ENCODE data around the gene FBXO34.

Gene FBXO34

DNA sequence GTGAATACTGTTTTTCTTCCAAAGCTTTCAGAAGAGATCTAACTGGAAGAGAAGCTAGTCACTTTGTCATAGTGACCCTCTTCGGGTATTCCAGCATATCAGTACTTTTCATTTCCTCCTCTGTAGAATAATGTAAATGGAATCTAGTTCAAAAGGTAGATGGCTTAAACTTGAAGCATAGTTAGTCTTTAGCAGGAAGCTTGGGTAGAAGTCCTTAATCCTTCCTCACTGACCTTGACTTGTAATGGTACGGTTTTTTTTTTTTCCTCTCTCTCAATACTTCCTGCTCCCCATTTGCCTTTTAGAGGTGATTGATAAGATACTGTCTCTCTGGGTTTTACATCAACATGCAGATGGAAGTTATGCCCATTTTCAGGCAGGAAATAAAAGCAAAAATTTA lies 1.7 kb downstream of the FBXO34 start:
- no peak for DNase-seq

DNA sequence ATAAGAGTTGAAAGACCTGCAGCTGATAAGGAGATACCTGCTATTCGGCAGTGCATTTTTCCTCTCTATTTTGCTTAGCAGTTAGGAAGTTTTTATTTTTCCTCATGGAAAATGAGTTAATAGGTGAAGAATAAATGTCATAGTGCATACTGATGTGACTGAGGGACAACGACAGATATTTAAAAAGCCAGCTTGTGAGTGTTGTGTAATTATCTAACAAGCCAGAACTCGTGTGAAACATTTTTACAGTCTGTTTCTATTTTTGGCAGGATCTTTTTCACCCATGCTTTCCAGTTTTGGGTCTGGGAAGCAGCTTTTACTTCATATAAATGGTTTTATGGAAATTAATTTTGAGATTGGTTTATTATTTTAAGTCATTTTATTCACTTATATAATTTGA lies 2.9 kb downstream of the FBXO34 start:
- no peak for DNase-seq

DNA sequence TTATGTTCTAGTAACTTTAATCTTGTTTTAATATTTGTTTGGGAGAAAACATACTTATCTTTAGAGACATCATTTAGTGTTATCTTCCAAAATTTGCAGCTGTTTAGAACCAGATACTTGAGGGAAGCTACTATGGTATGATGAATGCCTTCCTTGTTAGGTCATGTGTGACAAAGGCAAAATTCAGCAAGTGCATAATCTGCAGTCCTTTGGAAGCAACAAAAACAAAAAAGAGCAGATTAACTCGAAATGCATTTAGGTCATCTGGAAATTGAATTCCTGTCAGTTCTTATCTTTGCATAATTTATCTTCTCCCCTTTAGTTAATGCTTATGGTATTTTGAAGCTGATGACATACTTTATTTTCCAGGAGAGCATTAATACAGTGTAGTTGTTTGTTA lies 3.5 kb downstream of the FBXO34 start:
- no peak for DNase-seq

- DNase-seq: no peak
Measured at GRCh38 chr14:55276736-55277135, 5.5 kb downstream of the FBXO34 start.

GRCh38 chr14:55277972-55278740 lies 6.9 kb downstream of the FBXO34 start:
- no peak for DNase-seq

DNA sequence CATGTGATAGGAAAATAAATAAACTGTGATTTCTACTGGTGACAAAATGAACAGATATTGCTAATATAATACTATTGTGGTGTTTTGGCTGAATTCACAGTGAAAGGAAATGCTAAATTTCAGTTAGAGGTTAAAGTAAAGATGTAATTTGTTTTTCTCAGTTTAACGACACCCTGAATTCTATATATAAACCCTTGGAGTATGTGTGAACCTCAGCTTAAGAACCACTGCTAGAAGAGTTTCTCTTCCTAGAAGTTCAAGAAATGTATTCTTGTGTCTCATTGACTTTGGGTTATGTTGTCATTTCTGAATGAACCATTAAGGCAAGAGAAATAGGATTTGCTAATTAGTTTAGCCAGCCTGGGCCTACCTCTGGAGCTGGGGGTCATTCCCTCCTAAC lies 8.2 kb downstream of the FBXO34 start:
- no peak for DNase-seq

DNA sequence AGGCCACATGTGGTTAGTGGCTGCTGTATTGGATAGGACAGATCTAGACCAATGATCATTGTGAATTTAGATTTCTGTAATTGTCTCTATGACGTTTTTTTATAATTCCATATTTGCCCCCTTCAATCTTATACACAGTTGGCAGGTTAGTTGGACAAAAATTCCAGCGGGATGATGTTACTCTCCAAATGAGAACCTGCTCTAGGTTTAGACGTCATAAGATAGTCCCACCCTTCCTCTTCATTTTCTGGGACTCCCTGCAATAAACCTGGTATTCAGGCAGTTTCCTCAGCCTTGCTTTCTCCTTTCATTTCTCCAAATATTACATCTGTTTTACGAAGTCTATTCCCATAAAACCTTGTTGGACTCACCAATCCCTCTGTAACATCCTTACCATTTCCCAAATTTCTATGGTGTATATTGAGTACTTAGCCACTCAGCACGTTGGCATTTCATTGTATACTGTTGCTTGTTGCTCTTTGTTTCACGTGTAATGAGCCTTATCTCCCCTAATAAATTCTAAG lies 10.2 kb downstream of the FBXO34 start:
- DNase-seq: no peak

- no peak for DNase-seq
Measured at GRCh38 chr14:55285048-55285652, 13.9 kb downstream of the FBXO34 start.

GRCh38 chr14:55288439-55288838 lies 17.2 kb downstream of the FBXO34 start:
- no peak for DNase-seq

GRCh38 chr14:55291480-55292081 lies 20.4 kb downstream of the FBXO34 start:
- DNase-seq: no peak

GRCh38 chr14:55294603-55295002 lies 23.4 kb downstream of the FBXO34 start:
- DNase-seq: no peak

DNA sequence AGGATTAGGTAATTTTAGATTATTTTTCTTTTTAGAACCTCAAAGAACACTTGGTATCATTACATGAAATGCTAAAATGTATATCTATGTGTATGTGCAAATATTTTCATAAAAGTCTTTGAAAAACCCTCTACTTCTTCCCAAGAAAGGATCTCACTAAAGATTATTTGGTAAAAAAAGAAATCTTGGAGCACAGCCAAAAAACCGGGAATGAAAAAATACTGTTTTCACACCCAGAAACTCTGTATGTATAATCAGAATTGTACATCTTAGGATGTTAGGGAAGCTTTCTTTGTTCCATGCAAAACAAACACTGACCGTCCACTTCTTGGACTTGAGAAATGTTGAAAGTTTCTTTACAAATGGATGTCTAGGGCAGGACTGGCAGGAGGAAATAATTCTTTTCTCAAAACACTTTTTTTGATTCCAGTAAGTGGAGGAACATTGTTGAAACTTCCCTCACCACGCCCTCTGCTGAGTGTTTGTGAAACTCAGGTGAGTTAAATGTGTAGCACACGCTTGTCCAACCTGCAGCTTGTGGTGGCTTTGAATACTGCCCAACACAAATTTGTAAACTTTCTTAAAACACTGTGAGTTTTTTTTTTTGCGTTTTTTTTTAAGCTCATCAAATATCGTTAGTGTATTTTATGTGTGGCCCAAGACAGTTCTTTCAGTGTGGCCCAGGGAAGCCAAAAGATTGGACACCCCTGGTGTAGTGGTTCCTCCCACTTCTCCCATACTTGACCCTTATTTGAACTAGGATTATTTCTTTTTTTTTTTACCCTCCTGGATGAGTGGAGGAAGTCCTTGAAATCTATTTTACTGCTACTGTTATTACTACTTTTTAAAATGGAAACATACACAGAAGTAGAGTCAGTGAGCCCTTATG lies 26.6 kb downstream of the FBXO34 start:
- peak; percentile 26 for DNase-seq

- no peak for DNase-seq
Measured at GRCh38 chr14:55298500-55298822, 27.2 kb downstream of the FBXO34 start.

DNA sequence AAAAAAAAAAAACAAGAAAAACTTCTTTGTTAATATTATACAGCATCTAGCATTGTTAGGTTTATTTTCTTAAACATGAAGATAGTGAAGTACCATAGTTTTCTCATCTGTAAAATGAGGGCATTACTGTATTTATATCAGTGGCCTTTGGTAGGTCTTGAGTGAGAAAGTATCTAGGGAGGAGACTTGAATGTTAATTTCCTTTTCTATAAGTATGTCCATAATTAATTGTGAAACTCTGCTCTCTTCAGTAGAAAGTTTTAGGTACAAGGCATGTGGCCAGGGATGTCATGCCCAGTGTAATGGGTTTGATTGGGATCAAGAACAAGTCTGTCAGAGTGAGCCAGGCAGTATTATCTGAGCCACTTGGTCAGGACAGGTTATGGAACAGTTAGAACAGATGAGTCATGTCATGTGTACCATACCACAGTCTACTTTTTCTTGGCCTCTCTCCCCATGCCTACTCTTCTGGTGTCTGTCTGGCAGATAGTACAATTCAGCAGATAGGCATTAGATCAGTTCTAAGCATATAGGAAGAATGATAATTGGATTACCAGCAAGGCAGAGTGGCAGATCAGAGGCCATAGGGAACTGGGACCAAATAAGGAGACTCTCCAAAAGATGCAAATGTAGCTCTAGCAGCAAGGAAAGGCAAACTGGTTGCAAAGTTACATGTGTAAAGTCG lies 30.4 kb downstream of the FBXO34 start:
- DNase-seq: no peak

DNA sequence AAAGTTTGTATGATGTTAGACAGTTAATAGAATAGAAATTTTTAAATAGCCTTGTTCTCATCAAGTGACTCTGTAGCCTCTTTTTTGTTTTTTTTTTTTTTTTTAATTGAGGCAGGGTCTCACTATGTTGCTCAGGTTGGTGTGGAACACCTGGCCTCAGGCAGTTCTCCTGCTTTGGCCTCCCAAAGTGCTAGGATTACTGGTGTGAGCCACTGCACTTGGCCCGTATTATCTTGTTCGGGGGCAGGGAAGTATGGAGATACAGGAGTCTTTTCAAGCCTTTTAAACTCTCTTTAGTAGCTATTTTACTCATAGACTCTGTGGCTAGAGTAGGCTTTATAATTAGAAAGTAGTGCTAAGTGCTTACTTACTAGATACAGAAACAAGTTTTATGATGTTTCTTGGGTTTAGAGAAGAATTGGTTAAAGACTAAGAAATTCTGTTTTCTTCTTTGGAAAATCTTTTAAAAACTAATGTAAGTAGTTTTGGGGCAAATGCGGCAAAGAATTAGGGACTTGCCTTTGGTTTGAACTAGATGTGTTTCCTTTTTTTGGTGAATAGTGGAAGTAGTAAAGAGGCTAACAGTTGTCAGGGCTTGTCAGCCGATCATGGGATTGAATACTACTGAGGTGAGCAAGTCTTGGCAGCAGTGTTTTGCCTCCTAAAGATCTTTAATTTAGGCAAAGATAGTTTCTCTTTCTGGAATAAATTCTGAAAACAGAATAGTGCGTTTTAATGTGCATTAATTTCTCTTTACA lies 31.3 kb downstream of the FBXO34 start:
- DNase-seq: no peak

DNA sequence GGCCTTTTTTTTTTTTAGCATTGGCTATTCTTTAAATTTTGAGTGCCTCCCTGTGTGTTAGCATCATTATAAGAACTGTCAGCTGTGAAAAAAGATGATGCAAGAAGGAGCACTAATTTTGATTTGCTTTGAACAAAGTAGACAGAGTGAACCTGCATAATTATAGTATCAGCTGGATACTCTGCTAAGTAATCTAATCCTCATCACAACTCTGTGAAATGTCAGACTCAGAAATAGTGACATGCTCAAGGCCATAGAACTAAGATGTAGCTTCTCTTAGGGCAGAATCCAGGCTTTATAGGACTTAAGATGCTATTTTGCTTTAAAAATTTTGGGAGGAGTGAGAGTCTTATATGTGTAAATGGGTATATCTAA lies 31.9 kb downstream of the FBXO34 start:
- DNase-seq: no peak

DNA sequence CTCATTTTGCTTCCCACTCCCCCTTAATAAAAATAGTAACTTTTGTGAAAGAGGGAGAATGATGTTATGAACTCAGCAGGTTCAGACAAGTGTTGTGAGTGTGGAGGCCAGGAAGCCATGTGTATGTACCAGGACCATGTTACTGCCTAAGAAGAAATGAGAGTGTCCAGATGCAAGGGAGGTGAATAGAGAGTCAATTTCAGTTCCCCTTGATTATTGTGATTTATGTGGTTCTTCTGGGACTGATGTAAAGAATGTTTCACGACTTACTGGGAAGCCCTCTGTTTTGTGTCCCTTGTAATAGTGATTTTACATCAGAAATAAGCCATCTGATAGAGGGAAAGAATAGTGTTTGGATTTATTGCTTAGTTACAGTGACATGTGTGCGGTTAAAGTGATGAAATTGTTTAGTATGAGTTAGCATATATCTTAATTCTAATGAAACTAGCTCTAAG lies 32.5 kb downstream of the FBXO34 start:
- DNase-seq: no peak

GRCh38 chr14:55306938-55307589 lies 35.8 kb downstream of the FBXO34 start:
- DNase-seq: no peak

DNA sequence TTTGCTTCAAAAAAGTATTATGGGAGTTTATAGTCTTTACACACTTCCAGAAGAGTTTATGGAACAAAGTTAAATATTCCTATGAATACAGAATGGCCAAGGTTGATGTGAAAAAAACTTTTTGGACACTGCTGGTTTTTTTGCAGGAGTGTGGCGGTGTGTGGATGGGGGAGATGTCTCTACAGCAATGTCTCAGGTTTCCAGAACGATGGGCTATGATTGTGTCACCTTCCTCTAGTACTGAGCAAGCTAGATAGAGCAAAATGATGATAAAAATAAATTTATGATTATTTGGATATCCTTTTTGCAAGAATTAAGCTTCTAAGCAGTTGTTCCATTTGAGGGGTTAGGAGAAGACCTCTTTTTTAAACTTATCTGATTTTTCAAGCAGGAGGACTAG lies 37.9 kb downstream of the FBXO34 start:
- no peak for DNase-seq

DNA sequence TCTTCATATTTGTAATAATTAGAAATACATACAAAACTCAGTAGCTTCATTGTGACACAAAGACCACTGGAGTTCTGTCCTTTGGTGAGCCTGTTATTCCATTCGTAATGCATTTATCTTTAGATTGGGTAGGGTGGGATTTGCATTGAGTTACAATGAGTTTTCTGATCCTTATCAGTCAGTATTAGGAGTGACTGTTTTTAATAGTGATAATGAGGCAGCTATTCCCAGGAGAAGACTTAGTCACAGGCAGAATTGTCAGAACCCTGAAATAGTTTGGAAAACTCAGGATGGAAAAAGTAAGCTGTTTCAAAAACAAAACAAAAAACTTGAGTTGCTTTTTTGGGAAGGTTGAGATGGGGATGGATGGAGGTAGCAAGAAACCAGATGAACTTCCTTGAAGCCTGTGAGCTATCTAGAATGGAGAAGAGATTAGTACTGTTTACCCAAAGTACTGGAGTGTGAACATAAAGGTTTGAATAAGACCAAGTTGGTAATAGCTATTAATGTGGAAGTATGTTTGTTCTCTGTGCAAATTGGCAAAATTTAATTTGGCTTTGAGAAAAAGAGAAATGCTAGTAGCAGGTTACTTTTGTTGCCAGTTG lies 38.6 kb downstream of the FBXO34 start:
- DNase-seq: no peak
